Measurements from ENCODE around the gene FN3KRP.

GRCh38 chr17:82681547-82681946, 35.0 kb upstream of the FN3KRP start:
- TF ChIP-seq POLR2A (IDR thresholded peaks at IDR 0.05) (no peak), CTCF (IDR thresholded peaks at IDR 0.05) (no peak)

Measured in heart left ventricle (tissue), 13 donors.